HG03060 (cell line): Measurements from ENCODE around the gene GARRE1.

Experiments
- ATAC-seq: cut with Tn5 transposase; IDR thresholded peaks from one replicate; pipeline ENCODE4 v1.9.1; 2021; ENCODE audit warnings: low read depth, moderate number of reproducible peaks; ENCODE audit not compliant: unreplicated experiment

GARRE1 gene

DNA sequence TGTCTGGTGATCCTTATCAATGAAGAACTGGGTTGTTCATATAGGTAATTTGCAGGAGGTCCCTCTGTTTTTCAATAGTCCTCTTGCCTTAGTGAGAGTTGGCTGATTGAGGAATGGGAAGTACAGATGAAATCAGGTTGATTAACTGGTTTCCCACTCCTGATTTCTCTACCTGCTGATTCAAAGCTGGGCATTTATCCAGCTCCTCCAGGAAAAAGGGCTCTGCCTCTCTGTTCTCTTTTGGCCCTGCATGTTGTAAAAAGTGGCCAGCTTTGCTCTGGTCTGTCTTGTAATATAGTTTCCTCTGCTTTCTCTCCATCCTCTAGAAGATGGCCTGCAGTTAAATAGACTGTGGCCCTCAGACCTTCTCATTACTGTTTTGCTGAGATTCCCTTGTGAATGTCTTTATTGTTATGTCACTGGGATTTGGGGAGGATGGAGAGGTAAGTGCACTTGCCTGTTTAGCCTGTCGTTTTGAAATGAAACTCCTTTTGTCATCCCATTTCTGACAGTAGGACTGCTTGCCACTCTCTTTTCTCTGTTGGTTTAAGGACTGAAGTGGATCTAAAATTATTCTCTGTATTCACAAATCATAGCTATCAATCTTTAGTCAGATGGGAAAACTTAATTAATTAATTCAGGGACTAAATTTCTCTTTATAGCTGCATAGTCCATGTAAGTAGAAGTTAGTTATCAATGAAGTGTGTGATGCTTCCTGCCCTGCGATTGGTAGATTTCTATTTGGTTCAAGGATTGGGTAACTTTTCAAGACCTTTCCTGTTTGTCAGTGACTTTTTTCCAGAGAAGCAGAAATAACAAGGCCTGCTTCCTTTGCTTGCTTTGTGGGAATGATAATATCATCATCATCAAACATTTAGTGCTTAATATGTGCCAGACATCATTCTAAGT, 28.5 kb downstream of the GARRE1 start:
- no peak for ATAC-seq

GRCh38 chr19:34284505-34284904, 30.2 kb downstream of the GARRE1 start:
- ATAC-seq, result no peak

GRCh38 chr19:34287662-34288140, 33.3 kb downstream of the GARRE1 start:
- ATAC-seq, result no peak

DNA sequence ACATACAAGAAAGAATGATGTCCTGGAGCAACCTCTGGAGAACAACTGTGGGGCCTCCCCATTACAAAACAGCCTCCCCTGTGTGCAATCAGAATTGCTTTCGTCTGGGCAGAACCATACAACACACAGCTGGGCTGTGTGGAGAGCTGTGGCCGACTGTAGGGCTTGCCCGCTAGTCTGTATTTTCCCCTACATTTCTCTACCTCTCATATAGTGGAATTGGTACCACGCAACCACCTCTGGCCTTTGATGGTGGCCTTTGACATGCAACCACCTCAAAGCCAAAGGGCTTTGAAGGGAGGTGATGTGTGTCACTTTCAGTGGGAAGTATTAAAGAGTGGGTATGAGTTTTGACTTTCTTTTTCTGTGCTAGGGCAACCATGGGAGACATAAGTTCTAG, 34.0 kb downstream of the GARRE1 start:
- no peak for ATAC-seq

DNA sequence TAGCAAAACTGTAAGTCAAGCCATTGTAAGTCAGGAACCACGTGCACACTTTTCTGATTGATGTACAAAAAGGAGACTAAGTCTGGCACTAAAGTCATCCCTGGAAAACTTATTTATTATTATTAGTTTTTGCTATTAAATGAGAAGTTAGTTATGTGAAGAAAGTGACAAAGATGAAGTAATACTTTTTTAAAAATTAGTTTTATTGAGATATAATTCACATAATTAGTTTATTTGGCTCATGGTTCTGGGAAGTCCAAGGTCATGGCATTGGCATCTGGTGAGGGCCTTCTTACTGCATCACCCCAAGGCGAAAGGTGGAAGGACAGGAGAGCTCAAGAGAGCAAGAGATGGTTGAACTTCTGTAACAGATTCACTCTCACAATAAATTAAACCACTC, 36.9 kb downstream of the GARRE1 start:
- ATAC-seq, result no peak

- ATAC-seq, result no peak
Observed at GRCh38 chr19:34295103-34295502, 40.7 kb downstream of the GARRE1 start.

DNA sequence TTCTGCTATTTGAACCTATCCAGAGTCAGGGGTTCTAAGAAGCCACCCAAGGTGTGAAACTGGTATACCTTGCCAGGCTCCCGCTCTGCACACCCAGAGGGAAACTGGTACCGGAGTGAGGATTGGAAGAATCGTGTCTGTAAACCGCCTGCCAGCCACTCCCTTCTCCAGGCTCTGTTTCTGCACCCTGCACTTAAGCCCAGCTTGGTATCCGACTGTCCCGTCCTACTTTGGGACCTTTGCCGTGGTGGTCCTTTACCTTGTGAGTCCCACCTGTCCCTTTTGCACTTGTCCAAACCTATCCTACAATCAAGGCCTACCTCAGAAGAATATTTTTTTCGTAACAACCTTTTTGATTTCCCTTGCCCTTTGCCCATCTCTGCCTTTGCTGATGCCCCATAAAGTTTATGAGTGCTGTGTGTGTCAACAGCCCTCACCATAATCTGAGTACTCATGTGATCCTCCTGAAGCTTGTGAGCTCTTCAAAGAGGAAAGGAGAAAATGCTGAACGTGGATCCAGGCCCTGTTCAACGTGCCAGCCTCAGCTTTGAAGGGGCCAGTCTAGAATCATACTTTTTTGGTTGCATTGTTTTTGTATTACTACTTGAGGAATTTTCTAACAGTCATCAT, 44.7 kb downstream of the GARRE1 start:
- ATAC-seq, result no peak

- ATAC-seq, result no peak
Observed at GRCh38 chr19:34299576-34299975, 45.2 kb downstream of the GARRE1 start.

GRCh38 chr19:34300380-34300779, 46.0 kb downstream of the GARRE1 start:
- ATAC-seq, result no peak

GRCh38 chr19:34300962-34301361, 46.6 kb downstream of the GARRE1 start:
- no peak for ATAC-seq
